Keratinocyte (primary cell): ENCODE data around the gene ATP2B2. TPM values are rescaled to one million over a fixed set of nuclear protein-coding genes. Genes with fewer than 3 reads are reported as not detected.

Experiments
- DNase-seq: peaks from one replicate; pipeline ENCODE4 v3.0.0-alpha.2; 2011; ENCODE audit warnings: low read depth, missing footprints, low spot score
- FAIRE-seq: peaks from 2 replicates; lab custom pipeline; 2011; peaks lifted over from hg19 to GRCh38; lab: Jason Lieb, UNC
- H2AFZ ChIP-seq: 2 replicates; pipeline ENCODE4 v1.6.0; 2012; ENCODE audit warnings: low read length, control low read depth, inconsistent platforms; ENCODE audit not compliant: control insufficient read depth
- H3K27ac ChIP-seq: 2 replicates; pipeline ENCODE4 v1.5.1; 2011; ENCODE audit warnings: low read length; ENCODE audit not compliant: control insufficient read depth, insufficient read depth
- H3K27me3 ChIP-seq: 3 replicates; pipeline ENCODE4 v1.6.0; 2011; ENCODE audit warnings: low read length; ENCODE audit not compliant: control insufficient read depth, insufficient read depth; ENCODE audit errors: extremely low read depth
- H3K36me3 ChIP-seq, 2 experiments: 2 replicates in 1 of 2; 3 replicates in 1 of 2; pipeline ENCODE4 v1.5.1; 2011; ENCODE audit warnings: low read length in 2 of 2, mild to moderate bottlenecking in 1 of 2; ENCODE audit not compliant: control insufficient read depth in 2 of 2, insufficient read depth in 2 of 2; ENCODE audit errors: extremely low read depth in 1 of 2
- H3K4me1 ChIP-seq: 3 replicates; pipeline ENCODE4 v1.5.1; 2011; ENCODE audit warnings: low read length; ENCODE audit not compliant: control insufficient read depth, insufficient read depth; ENCODE audit errors: extremely low read depth
- H3K4me2 ChIP-seq: 3 replicates; pipeline ENCODE4 v1.6.0; 2011; ENCODE audit warnings: low read depth, low read length; ENCODE audit not compliant: control insufficient read depth, insufficient read depth; ENCODE audit errors: extremely low read depth
- H3K4me3 ChIP-seq, 3 experiments: fragments of 200-600 bp in 1 of 3; sonication (generic) in 1 of 3; 2 replicates in 2 of 3; 3 replicates in 1 of 3; pipeline ENCODE4 v1.5.1; 2011 to 2016; ENCODE audit warnings: low read length in 3 of 3, mild to moderate bottlenecking in 3 of 3, control low read depth in 2 of 3, inconsistent platforms in 1 of 3, low read depth in 1 of 3, mixed read lengths in 1 of 3, mixed run types in 1 of 3, moderate library complexity in 1 of 3; ENCODE audit not compliant: control insufficient read depth in 2 of 3, insufficient read depth in 2 of 3; ENCODE audit errors: extremely low read depth in 1 of 3
- H3K79me2 ChIP-seq: 2 replicates; pipeline ENCODE4 v1.6.0; 2012; ENCODE audit warnings: low read length; ENCODE audit not compliant: control insufficient read depth, insufficient read depth
- H3K9ac ChIP-seq: 3 replicates; pipeline ENCODE4 v1.6.0; 2011; ENCODE audit warnings: low read length; ENCODE audit not compliant: control insufficient read depth, insufficient read depth; ENCODE audit errors: extremely low read depth
- H3K9me1 ChIP-seq: 3 replicates; pipeline ENCODE4 v1.6.0; 2011; ENCODE audit warnings: low read length; ENCODE audit not compliant: control insufficient read depth, insufficient read depth; ENCODE audit errors: extremely low read depth
- H3K9me3 ChIP-seq: 2 replicates; pipeline ENCODE4 v1.5.1; 2012; ENCODE audit warnings: low read depth, low read length; ENCODE audit not compliant: control insufficient read depth
- H4K20me1 ChIP-seq: 3 replicates; pipeline ENCODE4 v1.6.0; 2011; ENCODE audit warnings: low read length; ENCODE audit not compliant: control insufficient read depth, insufficient read depth; ENCODE audit errors: extremely low read depth
- CTCF ChIP-seq, 3 experiments: IDR thresholded peaks in 1 of 3; conservative IDR thresholded peaks in 1 of 3; optimal IDR thresholded peaks in 1 of 3; 2 replicates in 2 of 3; 3 replicates in 1 of 3; pipeline versions ENCODE3 to v1.5.1; 2011; ENCODE audit warnings: low read length in 3 of 3, mild to moderate bottlenecking in 3 of 3, moderate library complexity in 2 of 3, control low read depth in 1 of 3, inconsistent platforms in 1 of 3; ENCODE audit not compliant: insufficient read depth in 2 of 3; ENCODE audit errors: extremely low read depth in 1 of 3
- EZH2 ChIP-seq: IDR thresholded peaks from one replicate; pipeline ENCODE4 v1.6.1; 2012; ENCODE audit warnings: inconsistent platforms, mild to moderate bottlenecking, low read length, moderate library complexity
- dilution Hi-C: fragments of 300-500 bp; cut with MboI; formaldehyde crosslinking; loops from one replicate; pipeline ENCODE4 v1.7.0; 2020; ENCODE audit warnings: low sequenced_read_pairs; ENCODE audit not compliant: extremely low pct_ligation_motif_present
- polyA plus RNA-seq, 5 experiments: library from polyadenylated mRNA; depleted of rRNA in 3 of 5; stranded (reverse) in 3 of 5; stranded (forward) in 1 of 5; unstranded in 1 of 5; fragments of >200 nt; gene quantifications; 1 replicate in 1 of 5; 2 replicates in 3 of 5; 3 replicates in 1 of 5; pipeline versions ENCODE4 v1.2.1 to v1.2.3, GENCODE V29; 2011 to 2012; ENCODE audit warnings: missing spikeins in 2 of 5, low read depth in 1 of 5, low replicate concordance in 1 of 5

The ATP2B2 gene
- polyA plus RNA-seq, 1 donor (not counting 4 experiments of a cell fraction or from before 2014, with no cell fraction given): not detected

DNA sequence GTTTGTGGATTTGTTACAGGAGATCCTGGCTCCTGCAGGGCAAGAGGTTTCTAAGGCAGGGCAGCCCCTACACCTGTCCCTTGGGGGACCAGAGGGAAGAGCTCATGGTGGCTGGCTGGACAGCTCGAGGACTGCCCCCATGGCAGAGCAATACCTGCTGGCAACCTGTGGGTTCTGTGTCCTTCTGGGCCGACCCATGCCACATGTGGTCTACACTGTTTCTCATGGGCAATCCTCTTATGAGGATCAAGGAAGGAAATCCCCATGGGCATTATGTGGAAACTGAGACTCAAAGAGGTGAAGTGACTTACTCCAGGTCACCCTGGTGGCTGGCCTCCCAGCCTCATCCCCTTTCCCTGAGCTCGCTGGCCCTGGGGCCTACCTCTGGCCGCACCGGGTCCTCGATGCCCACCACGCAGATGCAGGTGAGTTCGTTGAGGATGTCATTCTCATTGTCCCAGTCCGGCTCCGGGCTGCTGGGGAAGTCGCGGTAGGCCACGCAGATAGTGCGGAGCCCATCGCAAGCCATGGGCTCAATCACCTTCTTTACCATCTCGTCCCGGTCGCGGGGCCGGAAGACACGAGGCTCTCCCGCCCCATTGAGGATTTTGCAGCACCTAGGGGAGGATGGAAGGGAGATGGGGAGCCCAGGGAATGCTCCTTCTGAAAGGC lies 146.9 kb downstream of the ATP2B2 start:
- Histone ChIP-seq H3K27ac (no peak overlapping the region), H3K4me3 (no peak overlapping the region), H2AFZ (no peak overlapping the region), H3K4me1 (peaks cover 9% of the 10 kb centered on the region), H3K9me3 (no peaks in the 10 kb centered on the region), H4K20me1 (no peaks in the 10 kb centered on the region), H3K4me2 (no peak overlapping the region), H3K9ac (no peak overlapping the region), H3K9me1 (no peaks in the 10 kb centered on the region), H3K79me2 (no peaks in the 10 kb centered on the region), H3K36me3 (no peaks in the 10 kb centered on the region), H3K27me3 (peaks cover 21% of the 10 kb centered on the region)
- no peak for FAIRE-seq
- DNase-seq: no peak
- TF ChIP-seq CTCF (optimal IDR thresholded peaks at IDR 0.05 in 1 of 3, IDR thresholded peaks at IDR 0.05 in 1 of 3, conservative IDR thresholded peaks at IDR 0.05 in 1 of 3; ENCODE audit: extremely low read depth in 1 of 3, insufficient read depth in 2 of 3, low read length in 3 of 3): no peak
- no peak for TF ChIP-seq EZH2
- dilution Hi-C loops: no loop called here

DNA sequence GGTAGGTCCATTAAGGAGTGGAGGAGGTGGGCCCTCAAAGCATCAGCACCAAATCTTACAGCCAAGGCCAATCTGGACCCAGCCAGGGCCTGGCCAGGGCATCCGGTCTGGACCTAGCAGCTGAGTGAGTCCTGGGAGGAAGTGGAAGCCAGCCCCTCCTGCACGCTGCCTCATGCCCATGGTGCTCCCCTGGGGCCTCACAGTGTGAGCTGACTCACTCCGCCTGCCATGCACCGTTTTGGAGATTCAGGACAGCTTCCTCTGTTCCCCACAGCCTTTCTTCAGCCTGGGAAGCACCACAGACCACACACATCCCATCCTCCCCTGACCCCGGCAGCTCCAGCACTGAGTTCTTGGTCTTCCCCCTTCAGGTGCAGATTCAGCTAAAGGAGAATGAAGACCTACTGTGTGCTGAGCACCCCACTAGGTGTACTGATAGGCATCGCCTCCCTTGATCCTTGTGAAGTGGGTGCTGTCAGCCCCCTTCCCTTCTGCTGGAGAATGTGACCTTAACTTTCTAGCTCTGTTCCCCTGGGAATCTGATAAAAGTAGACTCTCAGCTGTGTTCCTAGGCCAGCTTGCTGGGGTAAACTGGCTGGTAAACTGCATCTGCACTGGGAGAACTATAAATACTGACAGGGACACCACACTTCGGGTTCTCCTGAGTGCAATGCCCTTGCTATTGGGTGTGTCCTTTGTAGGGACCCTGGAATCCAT lies 147.6 kb downstream of the ATP2B2 start:
- no peaks in the 10 kb centered on the region for H3K9me3 ChIP-seq
- H2AFZ ChIP-seq: no peak overlapping the region
- peaks cover 21% of the 10 kb centered on the region for H3K27me3 ChIP-seq
- H3K4me3 ChIP-seq: no peak overlapping the region
- FAIRE-seq (peak; percentile 90), DNase-seq (no peak)
- H3K36me3 ChIP-seq: no peaks in the 10 kb centered on the region
- no peak for TF ChIP-seq EZH2
- H3K4me2 ChIP-seq: peak overlapping the region; percentile 13
- H4K20me1 ChIP-seq: no peaks in the 10 kb centered on the region
- peaks cover 9% of the 10 kb centered on the region for H3K4me1 ChIP-seq
- H3K79me2 ChIP-seq: no peaks in the 10 kb centered on the region
- H3K9me1 ChIP-seq: no peaks in the 10 kb centered on the region
- H3K9ac ChIP-seq: no peak overlapping the region
- H3K27ac ChIP-seq: no peak overlapping the region
- dilution Hi-C loops: no loop called here
